GM15510 (cell line): ENCODE measurements around the gene MICAL3.

Experiments
- POLR2A ChIP-seq: IDR thresholded peaks from 3 replicates; pipeline ENCODE4 v1.6.1; 2011; ENCODE audit warnings: borderline replicate concordance; ENCODE audit not compliant: insufficient read length; ENCODE audit errors: extremely low read depth

MICAL3 gene

GRCh38 chr22:17941471-17942406 is 82.6 kb downstream of the MICAL3 start:
- TF ChIP-seq POLR2A = no peak

DNA sequence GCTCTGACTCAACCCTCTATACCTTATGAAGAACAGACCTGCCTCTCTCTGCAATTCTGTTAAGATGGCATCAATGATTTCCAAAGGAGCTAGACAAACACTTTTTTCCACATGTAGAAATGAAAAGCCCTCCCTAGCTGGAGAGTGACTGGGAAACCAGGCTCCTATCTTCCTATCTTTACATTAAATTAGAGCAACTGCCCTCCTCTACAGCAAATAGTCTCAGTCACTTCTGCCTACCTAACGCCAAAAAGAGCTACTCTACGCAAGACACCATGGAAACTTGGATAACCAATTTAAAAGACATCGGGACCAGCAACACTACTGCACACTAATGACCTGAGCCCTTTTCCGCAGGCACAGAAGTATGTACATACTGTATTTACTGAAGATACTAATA is 84.8 kb downstream of the MICAL3 start:
- TF ChIP-seq POLR2A = no peak

DNA sequence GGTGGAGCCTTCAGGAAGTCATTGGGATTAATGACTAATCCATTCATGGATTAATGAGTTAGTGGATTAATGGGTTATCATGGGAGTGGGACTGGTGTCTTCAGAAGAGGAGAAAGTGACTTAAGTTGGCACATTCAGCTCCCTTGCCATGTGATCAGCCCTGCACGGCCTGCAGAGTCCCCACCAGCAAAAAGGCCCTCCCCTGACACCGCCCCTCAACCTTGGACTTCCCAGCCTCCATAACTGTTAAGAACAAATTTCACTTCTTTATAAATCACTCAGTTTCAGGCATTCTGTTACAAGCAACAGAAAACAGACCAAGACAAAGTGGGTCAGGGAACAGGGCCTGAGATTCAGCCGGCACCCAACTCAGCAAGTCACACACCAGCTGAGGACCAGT is 85.3 kb downstream of the MICAL3 start:
- TF ChIP-seq POLR2A = no peak

GRCh38 chr22:17938484-17938924 is 85.9 kb downstream of the MICAL3 start:
- no peak for TF ChIP-seq POLR2A

DNA sequence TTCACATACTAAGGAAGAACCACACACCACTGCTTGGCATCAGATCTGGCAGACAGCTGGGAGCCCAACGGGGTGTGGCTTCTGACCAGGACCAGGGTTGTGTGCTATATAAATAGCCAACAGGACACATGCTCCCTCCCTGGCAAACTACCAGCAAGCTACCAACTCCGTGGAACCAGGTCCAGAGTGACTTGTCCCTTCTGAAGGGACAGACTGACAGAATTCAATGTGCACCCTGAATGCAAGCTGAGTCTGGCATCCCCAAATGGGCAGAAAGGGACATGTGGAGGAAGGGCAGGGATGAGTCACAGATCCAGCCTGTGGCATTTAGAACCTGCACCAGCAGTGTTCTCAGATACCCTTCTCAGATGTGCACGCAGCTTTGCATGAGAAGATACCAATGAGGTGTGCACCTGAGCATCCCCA is 92.9 kb downstream of the MICAL3 start:
- no peak for TF ChIP-seq POLR2A

GRCh38 chr22:17930455-17931313 is 93.7 kb downstream of the MICAL3 start:
- TF ChIP-seq POLR2A = no peak

DNA sequence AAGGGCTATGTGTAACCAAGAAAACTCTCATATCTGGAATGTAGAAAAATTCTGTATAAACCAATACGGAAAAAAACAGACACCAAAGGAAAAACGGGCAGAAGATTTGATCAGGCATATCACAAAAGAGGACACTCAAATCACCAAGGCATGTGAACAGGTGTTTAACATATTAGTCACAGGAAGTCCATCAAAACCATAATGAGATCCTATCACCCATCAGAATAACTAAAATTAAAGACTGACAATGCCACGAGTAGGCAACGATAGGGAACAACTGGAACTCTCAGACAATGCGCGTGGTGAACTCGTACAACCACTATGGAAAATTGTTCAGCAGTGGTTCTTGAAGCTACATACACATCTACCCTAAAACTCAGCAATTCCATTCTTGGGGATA is 94.5 kb downstream of the MICAL3 start:
- no peak for TF ChIP-seq POLR2A

- no peak for TF ChIP-seq POLR2A
These were observed 96.0 kb downstream of the MICAL3 start for GRCh38 chr22:17928391-17928790.

DNA sequence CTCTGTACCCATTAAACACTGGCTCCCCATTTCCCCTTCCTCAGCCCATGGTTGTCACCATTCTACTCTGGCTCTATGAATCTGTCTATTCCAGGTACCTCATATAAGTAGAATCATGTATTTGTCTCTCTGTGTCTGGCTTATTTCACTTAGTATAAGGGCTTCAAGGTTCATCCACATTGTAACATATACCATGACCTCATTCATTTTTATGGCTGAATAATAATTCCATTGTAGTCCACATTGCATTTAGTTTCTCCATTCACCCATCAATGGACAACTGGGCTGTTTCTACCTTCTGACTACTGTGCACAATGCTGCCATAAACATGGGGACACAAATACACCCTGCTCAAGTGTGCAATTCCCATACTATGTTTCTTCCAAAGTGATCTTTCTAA is 97.3 kb downstream of the MICAL3 start:
- no peak for TF ChIP-seq POLR2A

- no peak for TF ChIP-seq POLR2A
These were observed 97.8 kb downstream of the MICAL3 start for GRCh38 chr22:17926516-17926915.

GRCh38 chr22:17925431-17925841 is 98.9 kb downstream of the MICAL3 start:
- TF ChIP-seq POLR2A = no peak

GRCh38 chr22:17924735-17925364 is 99.5 kb downstream of the MICAL3 start:
- no peak for TF ChIP-seq POLR2A

DNA sequence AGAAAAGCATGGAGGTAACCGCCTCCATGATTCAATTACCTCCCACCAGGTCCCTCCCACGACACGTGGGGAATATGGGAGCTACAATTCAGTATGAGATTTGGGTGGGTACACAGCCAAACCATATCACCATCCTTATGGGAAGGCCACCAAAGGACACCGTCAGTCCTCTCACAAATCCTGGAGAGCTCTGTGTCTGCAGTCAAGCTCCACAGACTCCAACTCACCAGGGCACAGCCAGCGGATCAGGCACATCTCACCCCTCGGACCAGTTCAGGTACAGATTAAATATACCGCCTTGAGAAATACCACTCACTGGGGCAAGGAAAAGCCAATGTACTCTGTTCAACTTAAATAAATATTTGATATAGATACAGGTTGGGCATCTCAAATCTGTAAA is 100.3 kb downstream of the MICAL3 start:
- no peak for TF ChIP-seq POLR2A

DNA sequence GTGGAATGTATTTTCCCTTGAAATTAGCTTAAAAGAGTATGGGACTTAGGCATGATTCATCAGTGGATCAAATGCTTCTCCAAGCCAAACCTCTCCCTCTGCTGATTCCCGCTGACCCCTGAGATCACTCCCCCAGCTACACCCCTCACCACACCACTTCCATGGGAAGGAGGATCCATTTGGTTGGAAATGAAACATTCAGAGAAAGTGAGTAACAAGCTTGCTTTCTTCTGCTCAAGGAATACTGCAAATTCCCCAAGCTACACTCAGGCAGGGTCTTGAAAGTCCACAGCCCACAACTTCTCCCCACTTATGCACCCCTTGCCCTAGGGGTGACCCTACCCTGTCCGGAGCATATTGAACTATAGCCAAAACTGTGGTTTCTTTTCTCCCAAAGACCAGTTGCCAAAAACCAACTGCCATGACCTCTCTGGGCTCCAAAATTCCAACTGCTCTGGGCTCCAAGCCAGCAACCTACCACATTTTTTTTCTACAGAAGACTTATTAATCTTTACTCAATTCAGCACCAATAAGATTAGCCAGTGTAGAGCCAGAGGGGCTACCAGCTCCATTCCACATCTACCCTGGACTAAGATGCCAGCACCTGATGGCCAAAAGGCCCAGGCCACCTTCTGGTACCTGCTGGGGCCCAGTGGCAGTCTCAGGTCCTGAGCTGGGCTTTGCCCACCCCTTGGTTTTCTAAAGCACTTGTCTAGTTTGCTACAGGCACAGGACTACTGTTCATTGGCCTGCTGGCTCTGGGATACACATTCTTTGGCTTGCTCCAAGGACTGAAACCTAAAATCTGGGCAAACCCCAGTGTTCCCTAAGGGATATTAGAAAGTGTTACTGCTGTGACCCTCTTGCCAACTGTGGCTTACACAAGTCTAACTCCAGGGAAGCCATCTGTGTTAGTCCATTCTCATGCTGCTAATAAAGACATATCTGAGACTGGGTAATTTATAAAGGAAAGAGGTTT is 101.1 kb downstream of the MICAL3 start:
- no peak for TF ChIP-seq POLR2A
